ENCODE measurements around the gene RASGEF1C. TPM values are rescaled to one million over a fixed set of nuclear protein-coding genes. Genes with fewer than 3 reads are reported as not detected.

The RASGEF1C gene
- total and polyA plus RNA-seq, 2 of the 13 experiments (the other 11 are each of a cell fraction or from before 2014, with no cell fraction given): not detected

DNA sequence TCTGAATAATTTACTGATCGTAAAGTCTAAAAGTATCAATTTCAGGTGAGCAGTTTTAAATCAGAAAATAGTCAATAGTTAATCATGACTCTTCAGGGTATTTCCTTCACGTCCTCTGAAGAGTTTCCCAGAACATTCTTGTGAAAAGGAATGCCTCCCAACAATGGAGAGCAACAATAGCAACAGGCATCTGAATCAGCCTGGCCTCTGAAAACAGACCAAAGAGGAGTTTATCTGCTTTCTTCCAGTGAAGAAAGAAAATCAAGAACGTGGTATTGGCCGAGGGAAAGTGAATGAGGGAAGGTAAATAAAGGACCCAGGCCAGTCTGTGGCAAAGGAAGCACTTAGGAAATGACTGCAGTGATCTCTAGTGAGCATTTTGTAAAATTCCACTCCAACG lies 26.1 kb upstream of the RASGEF1C start (continued):
- TF ChIP-seq, protein P1, sequence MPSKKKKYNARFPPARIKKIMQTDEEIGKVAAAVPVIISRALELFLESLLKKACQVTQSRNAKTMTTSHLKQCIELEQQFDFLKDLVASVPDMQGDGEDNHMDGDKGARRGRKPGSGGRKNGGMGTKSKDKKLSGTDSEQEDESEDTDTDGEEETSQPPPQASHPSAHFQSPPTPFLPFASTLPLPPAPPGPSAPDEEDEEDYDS (CRISPR knock-in tag; IDR thresholded peaks at IDR 0.05): no peak
- no peak for TF ChIP-seq MED8 (CRISPR knock-in tag; IDR thresholded peaks at IDR 0.05; ENCODE audit: insufficient replicate concordance)
- TF ChIP-seq NCOR1 (IDR thresholded peaks at IDR 0.05; ENCODE audit: borderline replicate concordance, low read length): no peak

DNA sequence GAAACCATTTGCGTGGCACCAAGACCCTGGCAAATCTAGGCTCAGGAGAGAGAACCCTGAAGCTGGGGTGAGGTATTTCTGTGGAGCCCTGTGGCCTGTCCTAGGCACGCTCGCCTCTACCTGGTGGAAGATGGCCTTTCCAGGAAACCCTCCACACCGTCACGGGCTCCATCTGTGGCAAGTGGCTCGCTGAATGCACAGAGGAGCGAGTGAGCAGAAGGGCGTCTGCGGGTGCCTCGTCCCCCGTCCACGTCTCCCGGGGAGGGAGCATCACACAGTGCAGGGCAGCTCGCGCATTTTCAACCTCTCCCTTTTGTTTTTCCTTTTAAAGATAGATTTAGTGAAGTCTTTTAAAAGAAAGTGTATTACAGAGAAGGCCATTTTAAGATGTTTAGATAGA lies 25.3 kb upstream of the RASGEF1C start:
- 96% methylated on average over 13 of the region's 15 CpGs for WGBS (ENCODE audit: low lambda C conversion rate)
- no TSS peak for BruUV-seq (replicated peaks)
- no peaks in the 10 kb centered on the region for H3K9me3 ChIP-seq (ENCODE audit: low read length)
- H3K27me3 ChIP-seq (ENCODE audit: control insufficient read depth in 1 of 2, insufficient read depth in 2 of 2, low read length in 2 of 2): no peaks in the 10 kb centered on the region
- H3K79me2 ChIP-seq (ENCODE audit: insufficient read depth, low read length): no peaks in the 10 kb centered on the region
- peaks cover 19% of the 10 kb centered on the region for H3K4me1 ChIP-seq (ENCODE audit: insufficient read depth, low read length)
- in situ Hi-C loops (cut with HindIII; ENCODE audit: extremely low pct_ligation_motif_present, low pct_unique_long_range_greater_than_20kb): no loop called here
- H3K9ac ChIP-seq (ENCODE audit: insufficient read depth, low read depth, low read length): no peak overlapping the region
- CTCF ChIA-PET (ENCODE audit: low intra/inter-chr PET ratio, low total read pairs): no interaction called here
- H2AFZ ChIP-seq (ENCODE audit: low read length): no peak overlapping the region
- peak overlapping the region; percentile 17 for H3K27ac ChIP-seq (ENCODE audit: extremely low read length, insufficient read depth, low read length)
- DNase-seq (ENCODE audit: low spot score): no peak
- no peak for FAIRE-seq
- no peaks in the 10 kb centered on the region for H4K20me1 ChIP-seq (ENCODE audit: insufficient read depth, low read length)
- no peak overlapping the region for H3K4me2 ChIP-seq (ENCODE audit: low read depth, low read length)
- intact Hi-C loops (cut with micrococcal nuclease; ENCODE audit: unreplicated experiment): no loop called here
- peaks cover 9 to 15% of the 10 kb centered on the region in 2 experiments; a peak in 4 of 5 replicates for H3K36me3 ChIP-seq (replicated peaks in 1 of 2; ENCODE audit: control insufficient read depth in 1 of 2, insufficient read depth in 2 of 2, low read length in 2 of 2)
- peak; percentile 36; the same call in 2 of the 3 replicates for ATAC-seq
- TF ChIP-seq, protein P2, sequence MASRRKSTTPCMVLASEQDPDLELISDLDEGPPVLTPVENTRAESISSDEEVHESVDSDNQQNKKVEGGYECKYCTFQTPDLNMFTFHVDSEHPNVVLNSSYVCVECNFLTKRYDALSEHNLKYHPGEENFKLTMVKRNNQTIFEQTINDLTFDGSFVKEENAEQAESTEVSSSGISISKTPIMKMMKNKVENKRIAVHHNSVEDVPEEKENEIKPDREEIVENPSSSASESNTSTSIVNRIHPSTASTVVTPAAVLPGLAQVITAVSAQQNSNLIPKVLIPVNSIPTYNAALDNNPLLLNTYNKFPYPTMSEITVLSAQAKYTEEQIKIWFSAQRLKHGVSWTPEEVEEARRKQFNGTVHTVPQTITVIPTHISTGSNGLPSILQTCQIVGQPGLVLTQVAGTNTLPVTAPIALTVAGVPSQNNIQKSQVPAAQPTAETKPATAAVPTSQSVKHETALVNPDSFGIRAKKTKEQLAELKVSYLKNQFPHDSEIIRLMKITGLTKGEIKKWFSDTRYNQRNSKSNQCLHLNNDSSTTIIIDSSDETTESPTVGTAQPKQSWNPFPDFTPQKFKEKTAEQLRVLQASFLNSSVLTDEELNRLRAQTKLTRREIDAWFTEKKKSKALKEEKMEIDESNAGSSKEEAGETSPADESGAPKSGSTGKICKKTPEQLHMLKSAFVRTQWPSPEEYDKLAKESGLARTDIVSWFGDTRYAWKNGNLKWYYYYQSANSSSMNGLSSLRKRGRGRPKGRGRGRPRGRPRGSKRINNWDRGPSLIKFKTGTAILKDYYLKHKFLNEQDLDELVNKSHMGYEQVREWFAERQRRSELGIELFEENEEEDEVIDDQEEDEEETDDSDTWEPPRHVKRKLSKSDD (CRISPR knock-in tag; IDR thresholded peaks at IDR 0.05; ENCODE audit: low read depth): no peak
- TF ChIP-seq, protein P3, sequence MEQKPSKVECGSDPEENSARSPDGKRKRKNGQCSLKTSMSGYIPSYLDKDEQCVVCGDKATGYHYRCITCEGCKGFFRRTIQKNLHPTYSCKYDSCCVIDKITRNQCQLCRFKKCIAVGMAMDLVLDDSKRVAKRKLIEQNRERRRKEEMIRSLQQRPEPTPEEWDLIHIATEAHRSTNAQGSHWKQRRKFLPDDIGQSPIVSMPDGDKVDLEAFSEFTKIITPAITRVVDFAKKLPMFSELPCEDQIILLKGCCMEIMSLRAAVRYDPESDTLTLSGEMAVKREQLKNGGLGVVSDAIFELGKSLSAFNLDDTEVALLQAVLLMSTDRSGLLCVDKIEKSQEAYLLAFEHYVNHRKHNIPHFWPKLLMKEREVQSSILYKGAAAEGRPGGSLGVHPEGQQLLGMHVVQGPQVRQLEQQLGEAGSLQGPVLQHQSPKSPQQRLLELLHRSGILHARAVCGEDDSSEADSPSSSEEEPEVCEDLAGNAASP (CRISPR knock-in tag; IDR thresholded peaks at IDR 0.05; ENCODE audit: borderline replicate concordance): no peak
- TF ChIP-seq, protein P4, sequence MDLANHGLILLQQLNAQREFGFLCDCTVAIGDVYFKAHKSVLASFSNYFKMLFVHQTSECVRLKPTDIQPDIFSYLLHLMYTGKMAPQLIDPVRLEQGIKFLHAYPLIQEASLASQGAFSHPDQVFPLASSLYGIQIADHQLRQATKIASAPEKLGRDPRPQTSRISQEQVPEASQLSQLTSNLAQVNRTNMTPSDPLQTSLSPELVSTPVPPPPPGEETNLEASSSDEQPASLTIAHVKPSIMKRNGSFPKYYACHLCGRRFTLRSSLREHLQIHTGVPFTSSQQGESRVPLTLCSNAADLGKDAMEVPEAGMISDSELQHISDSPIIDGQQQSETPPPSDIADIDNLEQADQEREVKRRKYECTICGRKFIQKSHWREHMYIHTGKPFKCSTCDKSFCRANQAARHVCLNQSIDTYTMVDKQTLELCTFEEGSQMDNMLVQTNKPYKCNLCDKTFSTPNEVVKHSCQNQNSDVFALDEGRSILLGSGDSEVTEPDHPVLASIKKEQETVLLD (CRISPR knock-in tag; IDR thresholded peaks at IDR 0.05; ENCODE audit: low read depth): no peak
- TF ChIP-seq, protein P5, sequence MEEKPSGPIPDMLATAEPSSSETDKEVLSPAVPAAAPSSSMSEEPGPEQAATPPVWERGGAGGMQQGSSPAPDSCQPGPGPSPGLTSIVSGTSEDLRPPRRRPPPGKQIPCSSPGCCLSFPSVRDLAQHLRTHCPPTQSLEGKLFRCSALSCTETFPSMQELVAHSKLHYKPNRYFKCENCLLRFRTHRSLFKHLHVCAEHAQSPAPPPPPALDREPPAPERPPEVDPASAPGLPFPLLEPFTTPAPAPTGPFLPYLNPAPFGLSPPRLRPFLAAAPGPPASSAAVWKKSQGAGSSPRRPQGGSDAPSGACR (CRISPR knock-in tag; IDR thresholded peaks at IDR 0.05): 0 out of 2 replicates have a peak, but pooled peaks have one; percentile 41
- POLR2A ChIA-PET: no interaction called here
- H3K4me3 ChIP-seq (replicated peaks in 1 of 3; ENCODE audit: insufficient read depth in 1 of 3, low read depth in 2 of 3, low read length in 3 of 3): peak overlapping the region in 1 of 3 experiments; percentile 19; a peak in 1 of 6 replicates
